Ovary (tissue), 9 donors: ENCODE results near the gene THBS3. TPM values are rescaled to one million over a fixed set of nuclear protein-coding genes. Genes with fewer than 3 reads are reported as not detected.
"Not testable (repeated sequence)": the region's sequence is repeated elsewhere in the genome, so short reads cannot be mapped to it uniquely, and the experiment has no call there.

Experiments
- DNase-seq, 5 donors: peaks; one replicate each; pipeline ENCODE4 v3.0.0-alpha.2; 2019 to 2020
- H3K27ac ChIP-seq, 2 donors: fragments of 200-600 bp; one replicate each; pipeline versions ENCODE4 v1.5.1 to v1.8.0; 2019 to 2022
- H3K27me3 ChIP-seq: fragments of 200-600 bp; one replicate; pipeline ENCODE4 v1.8.0; 2022
- H3K36me3 ChIP-seq: fragments of 200-600 bp; sonication (generic); one replicate; pipeline ENCODE4 v1.5.1; 2019
- H3K4me1 ChIP-seq: one replicate; pipeline ENCODE4 v1.8.1; 2013; ENCODE audit warnings: mild to moderate bottlenecking, moderate library complexity; ENCODE audit not compliant: insufficient read depth
- H3K4me3 ChIP-seq: fragments of 200-600 bp; sonication (generic); one replicate; pipeline ENCODE4 v1.5.1; 2017
- H3K9me3 ChIP-seq, 2 donors: fragments of 200-600 bp in 1 of 2; sonication (generic) in 1 of 2; one replicate each; pipeline versions ENCODE4 v1.5.1 to v1.8.1; 2013 to 2019; ENCODE audit warnings: mild to moderate bottlenecking in 1 of 2, moderate library complexity in 1 of 2
- CTCF ChIP-seq, 3 donors: fragments of 450-650 bp in 2 of 3; fragments of 200-600 bp in 1 of 3; IDR thresholded peaks; one replicate each; pipeline versions ENCODE4 v1.5.1 to v1.8.0; 2016 to 2022; ENCODE audit warnings: antibody characterized with exemption in 3 of 3, mild to moderate bottlenecking in 1 of 3
- EP300 ChIP-seq: sonication (generic); formaldehyde crosslinking; IDR thresholded peaks from one replicate; pipeline ENCODE4 v1.6.1; 2017; ENCODE audit warnings: antibody characterized with exemption
- POLR2A ChIP-seq: fragments of 450-650 bp; IDR thresholded peaks from one replicate; pipeline ENCODE4 v1.6.1; 2017; ENCODE audit warnings: antibody characterized with exemption, mild to moderate bottlenecking, moderate library complexity
- WGBS, 3 donors: extraction: QIAGEN DNeasy Blood & Tissue Kit in 1 of 3; methylation state at CpG; one replicate each; pipeline versions ENCODE4 v1.1.5 to v1.1.7; 2013 to 2017; 5-methylcytosine and 5-hydroxymethylcytosine counted together
- intact Hi-C, 4 donors: fragments of 100-400 bp; cut with DNase I; formaldehyde crosslinking; loops; one replicate each; pipeline versions ENCODE4 v1.11.0 to v1.15.1; 2022 to 2023
- polyA plus RNA-seq, 2 donors: library from polyadenylated mRNA; stranded (reverse); fragments of 200-250 nt in 1 of 2; fragments of 350-450 nt in 1 of 2; fragmentation: Illumina TruSeq in 1 of 2; extraction: RNeasy Lipid Tissue Mini Kit (QIAGEN cat#74804) in 1 of 2; gene quantifications; one replicate each; pipeline ENCODE4 v1.2.3, GENCODE V29; 2013 to 2014
- total RNA-seq, 7 donors: library from RNA; depleted of rRNA in 2 of 7; stranded (reverse); fragments of >200 nt in 2 of 7; fragmentation: NEBNext Ultra II Directional in 3 of 7; extraction: Animal tissue kit (Norgen Biotek cat#: 25700) in 3 of 7; gene quantifications; one replicate each; pipeline versions ENCODE4 v1.1.0 to v1.2.4, GENCODE V29; 2016 to 2023
- donor health status: DM: no; HTN: no; CAD: no; lungs with moderate emphysema.
- donor health status: DM: no; HTN: no; CAD: no.
- donor health status: Bipolar disorder and iron deficiency.
- donor health status: DM: yes; HTN: yes; CAD: no.
- donor health status: DM: no; HTN: no; CAD: no.
- donor health status: DM: yes; HTN: yes; CAD: no.

THBS3 gene
- total and polyA plus RNA-seq, 9 donors = 19.9 to 50.2 (median 28.2) TPM

- Histone ChIP-seq H3K36me3 (no peaks in the 10 kb centered on the region), H3K4me3 (no peak overlapping the region), H3K9me3 (no peaks in the 10 kb centered on the region), H3K27me3 (no peaks in the 10 kb centered on the region), H3K27ac (peak overlapping the region in 1 of 2 donors; percentile 26), H3K4me1 (peaks cover 7% of the 10 kb centered on the region)
- DNase-seq = no peak
- 54 to 72% (median 63%) methylated on average over 8 of the region's 8 CpGs for WGBS, 3 donors
- intact Hi-C loops = loop anchor here in 1 of 4 donors (5.0 kb wide), 1 partner anchor 74 kb away; no protein-coding TSS in a partner anchor
- TF ChIP-seq CTCF (IDR thresholded peaks at IDR 0.05) (no peak), EP300 (no peak), POLR2A (no peak)
Measured at GRCh38 chr1:155166051-155166470, 41.6 kb downstream of the THBS3 start.

GRCh38 chr1:155164625-155165024 lies 43.1 kb downstream of the THBS3 start:
- not testable (repeated sequence) for H3K27ac ChIP-seq, H3K9me3 ChIP-seq, H3K36me3 ChIP-seq, H3K27me3 ChIP-seq, H3K4me3 ChIP-seq, DNase-seq, H3K4me1 ChIP-seq
- 94 to 96% (median 96%) methylated on average over 11 of the region's 11 CpGs for WGBS, 3 donors
- intact Hi-C loops = loop anchor here in 1 of 4 donors (5.0 kb wide), 1 partner anchor 72 kb away; no protein-coding TSS in a partner anchor

DNA sequence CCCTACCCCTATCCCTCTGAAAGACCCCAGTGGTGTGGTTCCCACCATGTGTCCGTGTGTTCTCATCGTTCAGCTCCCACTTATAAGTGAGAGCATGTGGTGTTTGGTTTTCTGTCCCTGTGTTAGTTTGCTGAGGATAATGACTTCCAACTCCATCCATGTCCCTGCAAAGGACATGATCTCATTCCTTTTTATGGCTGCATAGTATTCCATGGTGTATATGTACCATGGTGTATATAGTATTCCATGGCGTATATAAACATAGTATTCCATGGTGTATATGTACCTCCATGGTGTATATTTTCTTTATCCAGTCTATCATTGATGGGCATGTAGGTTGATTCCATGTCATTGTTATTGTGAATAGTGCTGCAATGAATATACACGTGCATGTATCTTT lies 43.9 kb downstream of the THBS3 start:
- H3K4me3 ChIP-seq, H3K4me1 ChIP-seq, intact Hi-C loops, H3K36me3 ChIP-seq, H3K27ac ChIP-seq, DNase-seq, H3K27me3 ChIP-seq, H3K9me3 ChIP-seq: not testable (repeated sequence)
- 93 to 97% (median 96%) methylated on average over 4 of the region's 4 CpGs for WGBS, 3 donors

DNA sequence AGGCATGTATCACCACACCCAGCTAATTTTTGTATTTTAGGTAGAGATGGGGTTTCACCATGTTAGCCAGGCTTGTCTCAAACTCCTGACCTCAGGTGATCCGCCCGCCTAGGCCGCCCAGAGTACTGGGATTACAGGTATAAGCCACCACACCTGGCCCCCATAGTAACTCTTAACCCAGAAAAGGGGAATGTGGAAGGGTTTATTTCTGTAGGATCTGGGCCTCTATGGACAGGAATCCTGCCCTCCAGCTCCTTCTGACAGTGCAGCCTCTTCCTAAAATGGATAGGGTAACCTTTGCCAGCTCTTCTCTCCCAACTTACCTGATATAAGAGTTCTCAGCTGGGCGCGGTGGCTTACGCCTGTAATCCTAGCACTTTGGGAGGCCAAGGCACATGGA lies 45.1 kb downstream of the THBS3 start:
- intact Hi-C loops, H3K4me1 ChIP-seq, DNase-seq, H3K27ac ChIP-seq, H3K4me3 ChIP-seq, H3K36me3 ChIP-seq, H3K27me3 ChIP-seq, H3K9me3 ChIP-seq: not testable (repeated sequence)
- WGBS, 3 donors = 97 to 98% (median 97%) methylated on average over 6 of the region's 6 CpGs

- no peaks in the 10 kb centered on the region for H3K36me3 ChIP-seq
- TF ChIP-seq POLR2A = no peak
- TF ChIP-seq EP300 = no peak
- no peak for TF ChIP-seq CTCF (IDR thresholded peaks at IDR 0.05)
- WGBS, 3 donors = 66 to 69% (median 69%) methylated on average over 8 of the region's 8 CpGs
- H3K4me3 ChIP-seq = no peak overlapping the region
- intact Hi-C loops = no loop called here
- H3K4me1 ChIP-seq = no peaks in the 10 kb centered on the region
- H3K27ac ChIP-seq = no peak overlapping the region
- no peaks in the 10 kb centered on the region for H3K9me3 ChIP-seq
- DNase-seq = no peak
- no peaks in the 10 kb centered on the region for H3K27me3 ChIP-seq
Measured at GRCh38 chr1:155160128-155160527, 47.6 kb downstream of the THBS3 start.

- Histone ChIP-seq H3K27ac (no peak overlapping the region), H3K9me3 (no peaks in the 10 kb centered on the region), H3K36me3 (no peaks in the 10 kb centered on the region), H3K27me3 (no peaks in the 10 kb centered on the region), H3K4me1 (no peaks in the 10 kb centered on the region), H3K4me3 (no peak overlapping the region)
- no peak for TF ChIP-seq CTCF (IDR thresholded peaks at IDR 0.05)
- no peak for TF ChIP-seq EP300
- TF ChIP-seq POLR2A = no peak
- 73 to 79% (median 76%) methylated on average over 1 of the region's 1 CpG for WGBS, 3 donors
- intact Hi-C loops = no loop called here
- no peak for DNase-seq
Measured at GRCh38 chr1:155158991-155159390, 48.7 kb downstream of the THBS3 start.

GRCh38 chr1:155155996-155156643 lies 51.6 kb downstream of the THBS3 start:
- DNase-seq, H3K27ac ChIP-seq, H3K4me3 ChIP-seq, intact Hi-C loops, H3K27me3 ChIP-seq, H3K4me1 ChIP-seq, H3K9me3 ChIP-seq, H3K36me3 ChIP-seq: not testable (repeated sequence)
- 64 to 69% (median 67%) methylated on average over 3 of the region's 3 CpGs for WGBS, 3 donors
